Measurements from ENCODE around the gene PPP4R2. TPM values are rescaled to one million over a fixed set of nuclear protein-coding genes. Genes with fewer than 3 reads are reported as not detected.
A peak's percentile ranks its signal among the peaks of the same experiment; 100 is the strongest.

PPP4R2 gene
- total RNA-seq, 3 donors from 2014 or later (not counting 1 experiment from before 2014, with no cell fraction given): 50.4 to 72.8 (median 60.1) TPM

DNA sequence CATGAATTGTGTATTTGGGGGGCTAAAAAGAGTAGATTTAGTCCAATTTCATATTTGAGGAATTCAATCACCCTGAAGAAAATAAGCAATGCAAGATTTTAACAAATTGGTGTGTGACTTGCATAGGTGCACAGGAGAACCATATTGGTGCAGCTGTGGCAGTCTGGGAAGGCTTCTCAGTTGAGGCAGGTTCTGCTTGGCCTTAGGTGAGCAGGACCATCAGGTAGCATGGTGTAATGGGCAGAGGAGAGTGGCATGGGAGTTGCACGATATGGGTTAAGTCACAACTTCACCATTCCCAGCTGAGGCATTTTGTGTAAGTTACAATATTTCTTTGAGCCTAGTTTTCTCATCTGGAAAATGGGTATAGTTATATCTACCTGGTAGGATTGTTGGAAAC is 75.3 kb downstream of the PPP4R2 start:
- ATAC-seq (no peak), DNase-seq (no peak)
- Mint-ChIP-seq H3K9me3 (no peaks in the 10 kb centered on the region), H3K27me3 (ENCODE audit: low read depth in 2 of 2) (no peaks in the 10 kb centered on the region), H3K4me1 (peaks cover 36 to 43% of the 10 kb centered on the region in 2 donors), H3K4me3 (no peak overlapping the region), H3K36me3 (no peaks in the 10 kb centered on the region), H3K27ac (peak overlapping the region in 1 of 2 donors; percentile 3)
- TF ChIP-seq, protein P1, sequence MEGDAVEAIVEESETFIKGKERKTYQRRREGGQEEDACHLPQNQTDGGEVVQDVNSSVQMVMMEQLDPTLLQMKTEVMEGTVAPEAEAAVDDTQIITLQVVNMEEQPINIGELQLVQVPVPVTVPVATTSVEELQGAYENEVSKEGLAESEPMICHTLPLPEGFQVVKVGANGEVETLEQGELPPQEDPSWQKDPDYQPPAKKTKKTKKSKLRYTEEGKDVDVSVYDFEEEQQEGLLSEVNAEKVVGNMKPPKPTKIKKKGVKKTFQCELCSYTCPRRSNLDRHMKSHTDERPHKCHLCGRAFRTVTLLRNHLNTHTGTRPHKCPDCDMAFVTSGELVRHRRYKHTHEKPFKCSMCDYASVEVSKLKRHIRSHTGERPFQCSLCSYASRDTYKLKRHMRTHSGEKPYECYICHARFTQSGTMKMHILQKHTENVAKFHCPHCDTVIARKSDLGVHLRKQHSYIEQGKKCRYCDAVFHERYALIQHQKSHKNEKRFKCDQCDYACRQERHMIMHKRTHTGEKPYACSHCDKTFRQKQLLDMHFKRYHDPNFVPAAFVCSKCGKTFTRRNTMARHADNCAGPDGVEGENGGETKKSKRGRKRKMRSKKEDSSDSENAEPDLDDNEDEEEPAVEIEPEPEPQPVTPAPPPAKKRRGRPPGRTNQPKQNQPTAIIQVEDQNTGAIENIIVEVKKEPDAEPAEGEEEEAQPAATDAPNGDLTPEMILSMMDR (IDR thresholded peaks at IDR 0.05): no peak
- H3K36me3 ChIP-seq (ENCODE audit: control insufficient read depth, insufficient read depth, low read length): peaks cover 2% of the 10 kb centered on the region
- intact Hi-C loops (cut with micrococcal nuclease): no loop called here
- 100% methylated on average over 1 of the region's 1 CpG for WGBS (ENCODE audit: insufficient coverage)
- no peak overlapping the region for H3K4me3 ChIP-seq (ENCODE audit: low read length)
- no peaks in the 10 kb centered on the region for H3K27me3 ChIP-seq (ENCODE audit: control insufficient read depth, insufficient read depth, low read length)
- no peak overlapping the region for H3K27ac ChIP-seq (ENCODE audit: low read length)
- H3K9me3 ChIP-seq (ENCODE audit: control insufficient read depth, insufficient read depth, low read length): no peaks in the 10 kb centered on the region
- H3K4me1 ChIP-seq (ENCODE audit: control insufficient read depth, insufficient read depth, low read length): peaks cover 18% of the 10 kb centered on the region

DNA sequence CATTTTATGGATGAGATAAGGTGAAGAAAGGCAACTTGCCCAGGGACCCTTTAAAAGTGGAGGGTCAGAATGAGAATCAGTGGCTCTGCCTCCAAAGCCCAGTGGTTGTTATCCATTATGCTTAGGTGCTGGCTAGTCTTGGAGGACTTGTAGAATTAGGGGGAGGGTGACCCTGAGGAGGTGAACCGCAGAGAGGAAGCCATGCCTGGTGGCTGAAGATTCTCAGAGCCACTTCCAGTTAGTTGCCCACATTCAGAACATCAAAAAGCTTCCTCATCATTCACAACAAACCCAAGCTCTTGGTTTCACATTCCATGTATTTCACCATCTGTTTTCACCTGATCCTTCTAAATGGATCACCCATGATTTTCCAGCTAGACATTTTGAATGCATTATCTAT is 76.0 kb downstream of the PPP4R2 start:
- Histone ChIP-seq H3K27me3 (ENCODE audit: control insufficient read depth, insufficient read depth, low read length) (no peaks in the 10 kb centered on the region), H3K4me3 (ENCODE audit: low read length) (no peak overlapping the region), H3K4me1 (ENCODE audit: control insufficient read depth, insufficient read depth, low read length) (peaks cover 18% of the 10 kb centered on the region), H3K9me3 (ENCODE audit: control insufficient read depth, insufficient read depth, low read length) (no peaks in the 10 kb centered on the region), H3K27ac (ENCODE audit: low read length) (no peak overlapping the region), H3K36me3 (ENCODE audit: control insufficient read depth, insufficient read depth, low read length) (no peaks in the 10 kb centered on the region)
- Mint-ChIP-seq H3K36me3 (no peaks in the 10 kb centered on the region), H3K27me3 (ENCODE audit: low read depth in 2 of 2) (no peaks in the 10 kb centered on the region), H3K9me3 (no peaks in the 10 kb centered on the region), H3K27ac (no peak overlapping the region), H3K4me3 (no peak overlapping the region), H3K4me1 (peaks cover 36 to 43% of the 10 kb centered on the region in 2 donors)
- 50% methylated on average over 1 of the region's 1 CpG for WGBS (ENCODE audit: insufficient coverage)
- intact Hi-C loops (cut with micrococcal nuclease): no loop called here
- peak in 1 of 3 donors; percentile 50 for ATAC-seq
- no peak for DNase-seq
- TF ChIP-seq, protein P1 (IDR thresholded peaks at IDR 0.05): no peak

DNA sequence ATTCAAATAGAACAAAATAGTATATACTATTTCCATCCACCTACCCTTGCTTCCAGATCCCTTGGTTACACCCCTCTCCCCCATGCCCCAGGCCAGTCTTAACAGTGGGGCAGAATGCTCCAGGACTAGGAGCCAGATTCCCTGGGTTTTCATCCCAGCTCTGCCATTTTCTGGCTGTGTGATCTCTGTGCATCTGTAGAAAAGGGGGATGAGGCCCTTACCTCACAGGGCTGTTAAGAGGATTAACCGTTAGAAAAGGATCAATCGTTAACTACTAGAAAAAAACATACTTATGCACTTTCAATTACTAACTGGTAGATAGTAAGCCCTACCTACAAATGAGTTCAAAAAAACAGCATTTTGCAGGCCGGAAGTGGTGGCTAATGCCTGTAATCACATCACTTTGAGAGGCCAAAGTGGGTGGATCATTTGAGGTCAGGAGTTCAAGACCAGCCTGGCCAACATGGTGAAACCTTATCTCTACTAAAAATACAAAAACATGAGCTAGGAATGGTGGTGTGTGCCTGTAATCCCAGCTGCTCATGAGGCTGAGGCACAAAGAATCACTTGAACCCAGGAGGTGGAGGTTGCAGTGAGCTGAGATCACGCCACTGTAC is 76.6 kb downstream of the PPP4R2 start:
- Mint-ChIP-seq H3K4me3 (no peak overlapping the region), H3K36me3 (no peaks in the 10 kb centered on the region), H3K9me3 (no peaks in the 10 kb centered on the region), H3K4me1 (peaks cover 36 to 43% of the 10 kb centered on the region in 2 donors), H3K27me3 (ENCODE audit: low read depth in 2 of 2) (no peaks in the 10 kb centered on the region), H3K27ac (no peak overlapping the region)
- no peaks in the 10 kb centered on the region for H3K9me3 ChIP-seq (ENCODE audit: control insufficient read depth, insufficient read depth, low read length)
- TF ChIP-seq, protein P1 (IDR thresholded peaks at IDR 0.05): no peak
- H3K36me3 ChIP-seq (ENCODE audit: control insufficient read depth, insufficient read depth, low read length): no peaks in the 10 kb centered on the region
- no peak for DNase-seq
- no peaks in the 10 kb centered on the region for H3K27me3 ChIP-seq (ENCODE audit: control insufficient read depth, insufficient read depth, low read length)
- H3K4me1 ChIP-seq (ENCODE audit: control insufficient read depth, insufficient read depth, low read length): peaks cover 18% of the 10 kb centered on the region
- no peak for ATAC-seq
- no peak overlapping the region for H3K27ac ChIP-seq (ENCODE audit: low read length)
- 88% methylated on average over 2 of the region's 4 CpGs for WGBS (ENCODE audit: insufficient coverage)
- no peak overlapping the region for H3K4me3 ChIP-seq (ENCODE audit: low read length)
- intact Hi-C loops (cut with micrococcal nuclease): no loop called here

DNA sequence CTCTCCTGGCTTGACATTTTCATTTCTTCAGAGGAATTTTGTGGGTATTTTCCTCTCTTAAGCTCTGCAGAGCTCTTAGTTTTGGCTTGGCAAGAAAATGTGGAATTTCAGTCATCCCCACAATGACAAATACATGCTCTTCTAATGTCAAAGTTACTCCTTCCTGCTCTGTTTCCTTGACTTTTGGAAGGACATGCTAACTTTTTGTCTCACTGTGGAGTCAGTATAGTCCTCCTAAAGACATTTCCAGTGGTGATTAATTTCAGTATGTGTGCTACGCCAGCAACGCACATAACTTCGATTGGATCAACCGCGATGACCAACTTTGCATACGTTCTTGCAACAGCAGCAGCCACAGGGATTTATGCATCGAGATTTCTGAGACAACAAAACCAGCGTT is 78.2 kb downstream of the PPP4R2 start:
- H3K9me3 Mint-ChIP-seq: no peaks in the 10 kb centered on the region
- TF ChIP-seq, protein P1 (IDR thresholded peaks at IDR 0.05): no peak
- no peaks in the 10 kb centered on the region for H3K27me3 Mint-ChIP-seq (ENCODE audit: low read depth in 2 of 2)
- DNase-seq (no peak), ATAC-seq (no peak)
- Histone ChIP-seq H3K36me3 (ENCODE audit: control insufficient read depth, insufficient read depth, low read length) (no peaks in the 10 kb centered on the region), H3K27me3 (ENCODE audit: control insufficient read depth, insufficient read depth, low read length) (no peaks in the 10 kb centered on the region), H3K27ac (ENCODE audit: low read length) (no peak overlapping the region), H3K4me3 (ENCODE audit: low read length) (no peak overlapping the region), H3K4me1 (ENCODE audit: control insufficient read depth, insufficient read depth, low read length) (peaks cover 18% of the 10 kb centered on the region), H3K9me3 (ENCODE audit: control insufficient read depth, insufficient read depth, low read length) (no peaks in the 10 kb centered on the region)
- 89% methylated on average over 8 of the region's 8 CpGs for WGBS (ENCODE audit: insufficient coverage)
- intact Hi-C loops (cut with micrococcal nuclease): no loop called here
- peaks cover 36 to 43% of the 10 kb centered on the region in 2 donors for H3K4me1 Mint-ChIP-seq
- no peak overlapping the region for H3K27ac Mint-ChIP-seq
- H3K4me3 Mint-ChIP-seq: no peak overlapping the region
- no peaks in the 10 kb centered on the region for H3K36me3 Mint-ChIP-seq

Data from natural killer cell (primary cell).